HepG2 (cell line): ENCODE data around the gene UBAC1. TPM values are rescaled to one million over a fixed set of nuclear protein-coding genes. Genes with fewer than 3 reads are reported as not detected.
A peak's percentile ranks its signal among the peaks of the same experiment; 100 is the strongest.

Source experiments
- DMTF1 ChIP-seq: sonication (generic); formaldehyde crosslinking; IDR thresholded peaks from 2 replicates; pipeline ENCODE4 v1.4.0; 2020; ENCODE audit warnings: mild to moderate bottlenecking, missing genetic modification reagents
- NRL ChIP-seq: sonication (generic); formaldehyde crosslinking; IDR thresholded peaks from 2 replicates; pipeline ENCODE4 v1.5.0; 2020; ENCODE audit warnings: missing genetic modification reagents, mild to moderate bottlenecking, moderate library complexity, borderline replicate concordance
- ZNF382 ChIP-seq: sonication (generic); formaldehyde crosslinking; IDR thresholded peaks from 2 replicates; pipeline ENCODE4 v1.5.0; 2020; ENCODE audit warnings: missing genetic modification reagents, mild to moderate bottlenecking, borderline replicate concordance
- ZNF407 ChIP-seq: sonication (generic); formaldehyde crosslinking; IDR thresholded peaks from one replicate; pipeline ENCODE4 v1.5.1; 2020; ENCODE audit warnings: mild to moderate bottlenecking, missing genetic modification reagents; ENCODE audit errors: not compliant biosample characterization
- ZNF703 ChIP-seq: sonication (generic); formaldehyde crosslinking; IDR thresholded peaks from 2 replicates; pipeline ENCODE4 v1.5.1; 2020; ENCODE audit warnings: missing genetic modification reagents, mild to moderate bottlenecking, moderate library complexity, borderline replicate concordance
- polyA plus RNA-seq, 8 experiments: library from polyadenylated mRNA; depleted of rRNA in 3 of 8; stranded (reverse) in 7 of 8; unstranded in 1 of 8; fragments of >200 nt; fragmentation: Illumina TruSeq in 4 of 8; extraction: Trizol in 4 of 8; gene quantifications; 2 replicates each; pipeline versions ENCODE4 v1.2.1 to v1.2.3, GENCODE V29; 2011 to 2016; ENCODE audit warnings: low read depth in 4 of 8, missing spikeins in 1 of 8, mixed read lengths in 1 of 8; ENCODE audit not compliant: insufficient read depth in 1 of 8
- total RNA-seq, 5 experiments: library from RNA; depleted of rRNA; stranded (reverse); fragments of >200 nt; fragmentation: Illumina TruSeq; extraction: Trizol; gene quantifications; 2 replicates each; pipeline ENCODE4 v1.2.3, GENCODE V29; 2016; ENCODE audit warnings: low read depth in 1 of 5
- TF ChIP-seq, protein P1 (sequence below): sonication (generic); formaldehyde crosslinking; IDR thresholded peaks from 2 replicates; pipeline ENCODE4 v1.4.0; 2020; ENCODE audit warnings: mild to moderate bottlenecking, missing genetic modification reagents
- TF ChIP-seq, protein P2 (sequence below): sonication (generic); formaldehyde crosslinking; IDR thresholded peaks from 2 replicates; pipeline ENCODE4 v1.4.0; 2020; ENCODE audit warnings: missing genetic modification reagents
- TF ChIP-seq, protein P3 (sequence below), 2 experiments: sonication (generic) in 1 of 2; formaldehyde crosslinking in 1 of 2; IDR thresholded peaks; 2 replicates each; pipeline versions ENCODE4 v1.6.1 to v1.9.0; 2014 to 2022; ENCODE audit warnings: antibody characterized with exemption in 1 of 2, borderline replicate concordance in 1 of 2, inconsistent platforms in 1 of 2, low read depth in 1 of 2, missing genetic modification reagents in 1 of 2

UBAC1 gene
- total and polyA plus RNA-seq, 2 of the 13 experiments (the other 11 are each of a cell fraction or from before 2014, with no cell fraction given), result 32.2 to 34.1 TPM

GRCh38 chr9:135960411-135961276, 529 bp downstream of the UBAC1 start (continued):
- no peak for TF ChIP-seq DMTF1 (CRISPR knock-in tag)
- TF ChIP-seq NRL (CRISPR knock-in tag), result no peak
- TF ChIP-seq, protein P1, sequence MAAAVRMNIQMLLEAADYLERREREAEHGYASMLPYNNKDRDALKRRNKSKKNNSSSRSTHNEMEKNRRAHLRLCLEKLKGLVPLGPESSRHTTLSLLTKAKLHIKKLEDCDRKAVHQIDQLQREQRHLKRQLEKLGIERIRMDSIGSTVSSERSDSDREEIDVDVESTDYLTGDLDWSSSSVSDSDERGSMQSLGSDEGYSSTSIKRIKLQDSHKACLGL, result no peak; the same call in 1 of the 2 replicates
- TF ChIP-seq, protein P2, sequence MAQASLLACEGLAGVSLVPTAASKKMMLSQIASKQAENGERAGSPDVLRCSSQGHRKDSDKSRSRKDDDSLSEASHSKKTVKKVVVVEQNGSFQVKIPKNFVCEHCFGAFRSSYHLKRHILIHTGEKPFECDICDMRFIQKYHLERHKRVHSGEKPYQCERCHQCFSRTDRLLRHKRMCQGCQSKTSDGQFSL (CRISPR knock-in tag), result 0 out of 2 replicates have a peak, but pooled peaks have one; percentile 15
- TF ChIP-seq ZNF382, result no peak
- TF ChIP-seq ZNF407 (CRISPR knock-in tag), result no peak
- TF ChIP-seq, protein P3, sequence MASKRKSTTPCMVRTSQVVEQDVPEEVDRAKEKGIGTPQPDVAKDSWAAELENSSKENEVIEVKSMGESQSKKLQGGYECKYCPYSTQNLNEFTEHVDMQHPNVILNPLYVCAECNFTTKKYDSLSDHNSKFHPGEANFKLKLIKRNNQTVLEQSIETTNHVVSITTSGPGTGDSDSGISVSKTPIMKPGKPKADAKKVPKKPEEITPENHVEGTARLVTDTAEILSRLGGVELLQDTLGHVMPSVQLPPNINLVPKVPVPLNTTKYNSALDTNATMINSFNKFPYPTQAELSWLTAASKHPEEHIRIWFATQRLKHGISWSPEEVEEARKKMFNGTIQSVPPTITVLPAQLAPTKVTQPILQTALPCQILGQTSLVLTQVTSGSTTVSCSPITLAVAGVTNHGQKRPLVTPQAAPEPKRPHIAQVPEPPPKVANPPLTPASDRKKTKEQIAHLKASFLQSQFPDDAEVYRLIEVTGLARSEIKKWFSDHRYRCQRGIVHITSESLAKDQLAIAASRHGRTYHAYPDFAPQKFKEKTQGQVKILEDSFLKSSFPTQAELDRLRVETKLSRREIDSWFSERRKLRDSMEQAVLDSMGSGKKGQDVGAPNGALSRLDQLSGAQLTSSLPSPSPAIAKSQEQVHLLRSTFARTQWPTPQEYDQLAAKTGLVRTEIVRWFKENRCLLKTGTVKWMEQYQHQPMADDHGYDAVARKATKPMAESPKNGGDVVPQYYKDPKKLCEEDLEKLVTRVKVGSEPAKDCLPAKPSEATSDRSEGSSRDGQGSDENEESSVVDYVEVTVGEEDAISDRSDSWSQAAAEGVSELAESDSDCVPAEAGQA (IDR thresholded peaks at IDR 0.05; ENCODE audit: low read depth), result no peak
- TF ChIP-seq, protein P3 (CRISPR knock-in tag; IDR thresholded peaks at IDR 0.05; ENCODE audit: borderline replicate concordance), result 0 out of 2 replicates have a peak, but pooled peaks have one; percentile 19
- no peak for TF ChIP-seq ZNF703 (CRISPR knock-in tag)
